Chondrocyte (in vitro differentiated cells): ENCODE results near the gene PLCB4. TPM values are rescaled to one million over a fixed set of nuclear protein-coding genes. Genes with fewer than 3 reads are reported as not detected.

ENCODE experiments used
- DNase-seq: peaks from one replicate; pipeline ENCODE4 v3.0.0; 2021; ENCODE audit warnings: mixed read lengths, low spot score
- H3K27ac Mint-ChIP-seq: one replicate; pipeline ENCODE4 v1.8.0; 2021; ENCODE audit warnings: mild to moderate bottlenecking, moderate library complexity, mixed read lengths; ENCODE audit not compliant: unreplicated experiment
- H3K27me3 Mint-ChIP-seq: 2 replicates; pipeline ENCODE4 v1.8.0; 2021; ENCODE audit warnings: low read depth, mixed read lengths
- H3K36me3 Mint-ChIP-seq: 2 replicates; pipeline ENCODE4 v1.8.0; 2021; ENCODE audit warnings: low read depth, mixed read lengths
- H3K4me1 Mint-ChIP-seq: 2 replicates; pipeline ENCODE4 v1.8.0; 2021; ENCODE audit warnings: low read depth, mild to moderate bottlenecking, mixed read lengths
- H3K4me3 Mint-ChIP-seq: one replicate; pipeline ENCODE4 v1.8.0; 2021; ENCODE audit warnings: mild to moderate bottlenecking, moderate library complexity, mixed read lengths; ENCODE audit not compliant: unreplicated experiment
- H3K9me3 Mint-ChIP-seq: 2 replicates; pipeline ENCODE4 v1.8.0; 2021; ENCODE audit warnings: low read depth, mixed read lengths
- total RNA-seq: library from RNA; stranded (reverse); gene quantifications from 3 replicates; pipeline ENCODE4 v1.2.1, GENCODE V29; 2021
- TF ChIP-seq, protein P1 (sequence below): fragments of 200-600 bp; sonication (generic); IDR thresholded peaks from 2 replicates; pipeline ENCODE4 v1.5.0; 2021; ENCODE audit warnings: antibody characterized with exemption, mild to moderate bottlenecking, moderate library complexity

Gene PLCB4
- total RNA-seq, 1 donor from 2014 or later, result 13.3 TPM

DNA sequence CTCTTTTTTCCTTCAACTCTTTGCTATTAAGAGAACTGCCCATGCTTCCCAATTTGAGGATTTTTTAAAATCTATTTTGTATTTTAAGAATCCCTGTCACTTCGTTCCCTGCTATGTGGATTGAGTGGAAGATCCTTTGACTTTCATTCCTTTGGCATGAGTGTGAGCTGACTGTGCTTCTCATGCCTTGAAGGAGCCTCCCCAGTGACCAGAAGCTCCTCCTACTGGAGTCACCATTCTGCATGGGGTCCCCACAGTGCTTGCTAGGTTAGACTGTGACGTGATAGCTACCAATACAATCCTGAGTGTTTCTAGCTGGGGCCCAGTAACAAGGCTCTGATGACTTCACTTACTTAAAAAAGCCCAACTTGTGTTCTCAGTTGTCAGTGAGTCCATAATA lies 341.1 kb downstream of the PLCB4 start:
- Mint-ChIP-seq H3K36me3 (peaks cover 5% of the 10 kb centered on the region), H3K4me3 (no peak overlapping the region), H3K9me3 (no peaks in the 10 kb centered on the region), H3K4me1 (peaks cover 26% of the 10 kb centered on the region), H3K27ac (peak overlapping the region; percentile 39), H3K27me3 (no peaks in the 10 kb centered on the region)
- TF ChIP-seq, protein P1, sequence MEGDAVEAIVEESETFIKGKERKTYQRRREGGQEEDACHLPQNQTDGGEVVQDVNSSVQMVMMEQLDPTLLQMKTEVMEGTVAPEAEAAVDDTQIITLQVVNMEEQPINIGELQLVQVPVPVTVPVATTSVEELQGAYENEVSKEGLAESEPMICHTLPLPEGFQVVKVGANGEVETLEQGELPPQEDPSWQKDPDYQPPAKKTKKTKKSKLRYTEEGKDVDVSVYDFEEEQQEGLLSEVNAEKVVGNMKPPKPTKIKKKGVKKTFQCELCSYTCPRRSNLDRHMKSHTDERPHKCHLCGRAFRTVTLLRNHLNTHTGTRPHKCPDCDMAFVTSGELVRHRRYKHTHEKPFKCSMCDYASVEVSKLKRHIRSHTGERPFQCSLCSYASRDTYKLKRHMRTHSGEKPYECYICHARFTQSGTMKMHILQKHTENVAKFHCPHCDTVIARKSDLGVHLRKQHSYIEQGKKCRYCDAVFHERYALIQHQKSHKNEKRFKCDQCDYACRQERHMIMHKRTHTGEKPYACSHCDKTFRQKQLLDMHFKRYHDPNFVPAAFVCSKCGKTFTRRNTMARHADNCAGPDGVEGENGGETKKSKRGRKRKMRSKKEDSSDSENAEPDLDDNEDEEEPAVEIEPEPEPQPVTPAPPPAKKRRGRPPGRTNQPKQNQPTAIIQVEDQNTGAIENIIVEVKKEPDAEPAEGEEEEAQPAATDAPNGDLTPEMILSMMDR, result no peak
- DNase-seq, result no peak

DNA sequence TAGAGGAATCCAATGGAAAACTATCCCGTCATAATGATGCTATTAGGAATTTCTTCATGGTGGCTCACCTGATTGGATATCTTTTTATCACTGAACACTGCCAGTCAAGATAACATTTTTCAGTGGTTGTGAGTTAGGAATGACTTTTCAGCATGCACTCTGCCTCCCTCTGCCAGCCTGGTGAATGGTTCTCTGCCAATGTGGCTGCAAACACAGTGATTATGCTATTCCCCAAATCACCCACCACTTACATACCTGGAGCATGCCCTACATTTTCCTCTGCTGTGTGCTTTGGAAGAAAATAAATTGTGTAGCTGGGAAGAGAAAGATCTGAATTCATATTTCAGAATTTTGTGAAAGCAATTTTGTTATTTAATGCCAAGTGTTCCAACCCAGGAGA lies 342.9 kb downstream of the PLCB4 start:
- no peak for DNase-seq
- no peaks in the 10 kb centered on the region for H3K27me3 Mint-ChIP-seq
- TF ChIP-seq, protein P1, result no peak
- H3K36me3 Mint-ChIP-seq, result peaks cover 8% of the 10 kb centered on the region
- no peaks in the 10 kb centered on the region for H3K9me3 Mint-ChIP-seq
- H3K4me3 Mint-ChIP-seq, result no peak overlapping the region
- peaks cover 26% of the 10 kb centered on the region for H3K4me1 Mint-ChIP-seq
- H3K27ac Mint-ChIP-seq, result no peak overlapping the region

DNA sequence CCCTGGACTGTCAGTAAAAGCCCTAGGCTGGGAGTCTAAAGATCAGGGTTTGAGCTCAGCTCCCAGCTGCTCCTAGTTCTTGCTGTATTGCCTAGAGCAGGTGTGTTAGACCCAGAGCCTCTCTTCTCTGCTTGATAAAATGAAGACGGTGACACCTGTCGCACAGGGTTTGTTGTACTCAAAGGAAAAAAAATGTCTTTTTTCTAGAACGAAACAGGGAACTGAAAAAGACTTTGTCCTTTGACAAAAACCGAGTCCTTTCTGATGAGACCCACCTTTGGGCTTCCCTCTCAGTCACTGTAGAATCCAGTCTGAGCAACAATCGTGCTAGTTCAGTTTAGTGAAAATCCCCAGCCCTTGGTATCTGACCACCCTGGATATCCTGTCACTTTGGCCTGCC lies 343.4 kb downstream of the PLCB4 start:
- peaks cover 8% of the 10 kb centered on the region for H3K36me3 Mint-ChIP-seq
- no peak for DNase-seq
- no peaks in the 10 kb centered on the region for H3K9me3 Mint-ChIP-seq
- H3K27me3 Mint-ChIP-seq, result no peaks in the 10 kb centered on the region
- TF ChIP-seq, protein P1, result no peak
- peaks cover 26% of the 10 kb centered on the region for H3K4me1 Mint-ChIP-seq
- H3K27ac Mint-ChIP-seq, result no peak overlapping the region
- no peak overlapping the region for H3K4me3 Mint-ChIP-seq

DNA sequence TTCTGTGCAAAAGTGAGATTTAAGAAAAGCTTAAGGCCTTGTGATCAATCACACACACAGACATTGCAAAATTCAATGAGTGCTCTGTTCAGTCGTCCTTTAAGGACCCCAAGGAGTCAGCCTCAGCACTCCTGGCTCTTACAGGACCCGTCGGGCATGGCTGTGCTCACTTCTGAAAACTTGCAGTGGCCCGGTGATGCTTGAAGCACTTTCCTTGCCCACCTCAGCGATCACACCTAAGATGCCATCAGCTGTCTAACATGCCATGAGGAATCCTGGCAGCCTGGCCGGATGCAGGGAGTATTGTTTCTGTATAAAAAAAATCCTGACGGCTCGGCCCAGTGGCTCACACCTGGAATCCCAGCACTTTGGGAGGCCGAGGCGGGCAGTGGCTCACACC lies 344.1 kb downstream of the PLCB4 start:
- peaks cover 4% of the 10 kb centered on the region for H3K9me3 Mint-ChIP-seq
- H3K4me1 Mint-ChIP-seq, result peaks cover 25% of the 10 kb centered on the region
- DNase-seq, result no peak
- peaks cover 8% of the 10 kb centered on the region for H3K36me3 Mint-ChIP-seq
- H3K4me3 Mint-ChIP-seq, result no peak overlapping the region
- no peak overlapping the region for H3K27ac Mint-ChIP-seq
- TF ChIP-seq, protein P1, result no peak
- no peaks in the 10 kb centered on the region for H3K27me3 Mint-ChIP-seq

DNA sequence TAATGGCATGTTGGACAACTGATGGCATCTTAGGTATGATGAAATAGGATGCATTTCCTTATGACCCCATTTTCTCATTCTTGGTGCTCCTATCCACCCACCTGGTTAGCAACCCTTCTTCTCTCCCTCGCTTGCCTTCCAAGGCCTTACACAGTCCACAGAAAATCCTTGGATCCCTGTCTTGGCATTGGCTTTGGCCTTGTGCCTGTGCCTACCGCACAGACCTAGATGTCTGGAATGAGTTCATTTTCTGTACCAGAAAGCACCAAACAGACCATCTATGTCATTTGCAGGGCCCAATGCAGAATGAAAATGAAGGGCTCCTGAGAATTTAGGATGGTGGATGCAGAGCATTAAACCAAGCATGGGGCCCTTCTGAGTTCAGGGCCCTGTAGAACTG lies 346.5 kb downstream of the PLCB4 start:
- H3K4me1 Mint-ChIP-seq, result peaks cover 2% of the 10 kb centered on the region
- peaks cover 4% of the 10 kb centered on the region for H3K9me3 Mint-ChIP-seq
- no peaks in the 10 kb centered on the region for H3K27me3 Mint-ChIP-seq
- no peak for DNase-seq
- H3K27ac Mint-ChIP-seq, result no peak overlapping the region
- TF ChIP-seq, protein P1, result no peak
- H3K4me3 Mint-ChIP-seq, result no peak overlapping the region
- H3K36me3 Mint-ChIP-seq, result peaks cover 8% of the 10 kb centered on the region
